GM19193 (cell line): ENCODE results near the gene CXCL16.

Experiments
- POLR2A ChIP-seq: IDR thresholded peaks from 4 replicates; pipeline ENCODE4 v1.6.1; 2011; ENCODE audit not compliant: insufficient read depth, insufficient read length; ENCODE audit errors: extremely low read depth

CXCL16 gene

GRCh38 chr17:4740584-4740983 lies 856 bp upstream of the CXCL16 start:
- no peak for TF ChIP-seq POLR2A

DNA sequence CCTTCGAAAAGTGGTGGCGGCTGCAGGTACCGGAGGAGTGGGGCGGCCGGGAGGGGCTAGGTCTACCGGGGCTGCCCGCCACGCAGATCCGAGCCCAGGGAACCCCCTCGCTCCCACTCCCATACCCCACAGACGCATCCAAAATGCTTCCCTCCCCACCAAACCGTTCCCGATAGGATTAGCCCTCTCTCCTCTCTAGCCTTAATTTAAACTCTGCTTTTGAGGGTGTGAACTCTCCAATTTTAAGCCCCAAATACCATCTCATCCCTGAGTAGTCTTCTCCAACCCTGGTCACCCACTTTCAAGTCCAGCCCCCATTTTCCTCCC lies 260 bp upstream of the CXCL16 start:
- no peak for TF ChIP-seq POLR2A

- no peak for TF ChIP-seq POLR2A
Measured at GRCh38 chr17:4738136-4739121, 1.3 kb downstream of the CXCL16 start.

GRCh38 chr17:4735876-4736651 lies 3.7 kb downstream of the CXCL16 start:
- TF ChIP-seq POLR2A = no peak

- no peak for TF ChIP-seq POLR2A
Measured at GRCh38 chr17:4734857-4735475, 4.8 kb downstream of the CXCL16 start.

- TF ChIP-seq POLR2A = no peak
Measured at GRCh38 chr17:4733073-4733531, 6.6 kb downstream of the CXCL16 start.

DNA sequence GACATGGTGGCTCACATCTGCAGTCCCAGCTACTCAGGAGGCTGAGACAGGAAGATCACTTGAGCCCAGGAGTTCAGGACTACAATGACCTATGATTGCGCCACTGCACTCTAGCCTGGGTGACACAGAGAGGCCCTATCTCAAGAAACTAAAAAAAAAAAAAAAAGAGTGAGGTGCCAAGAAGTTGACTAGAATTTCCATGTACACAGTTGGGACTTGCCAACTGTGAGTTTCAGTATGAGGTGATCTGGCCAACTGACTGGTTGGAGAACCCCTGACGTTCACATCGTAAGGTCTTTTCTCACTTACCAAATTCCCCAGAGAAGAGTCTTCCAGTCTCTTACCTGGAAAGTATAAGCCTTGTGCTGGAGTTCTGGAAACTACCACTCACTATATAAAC lies 11.6 kb downstream of the CXCL16 start:
- TF ChIP-seq POLR2A = no peak

GRCh38 chr17:4725646-4726310 lies 13.9 kb downstream of the CXCL16 start:
- TF ChIP-seq POLR2A = no peak

- no peak for TF ChIP-seq POLR2A
Measured at GRCh38 chr17:4724650-4725049, 15.1 kb downstream of the CXCL16 start.

- TF ChIP-seq POLR2A = no peak
Measured at GRCh38 chr17:4722678-4723240, 17.0 kb downstream of the CXCL16 start.

- TF ChIP-seq POLR2A = no peak
Measured at GRCh38 chr17:4721203-4722135, 18.3 kb downstream of the CXCL16 start.

GRCh38 chr17:4720787-4721186 lies 18.9 kb downstream of the CXCL16 start:
- TF ChIP-seq POLR2A = no peak

DNA sequence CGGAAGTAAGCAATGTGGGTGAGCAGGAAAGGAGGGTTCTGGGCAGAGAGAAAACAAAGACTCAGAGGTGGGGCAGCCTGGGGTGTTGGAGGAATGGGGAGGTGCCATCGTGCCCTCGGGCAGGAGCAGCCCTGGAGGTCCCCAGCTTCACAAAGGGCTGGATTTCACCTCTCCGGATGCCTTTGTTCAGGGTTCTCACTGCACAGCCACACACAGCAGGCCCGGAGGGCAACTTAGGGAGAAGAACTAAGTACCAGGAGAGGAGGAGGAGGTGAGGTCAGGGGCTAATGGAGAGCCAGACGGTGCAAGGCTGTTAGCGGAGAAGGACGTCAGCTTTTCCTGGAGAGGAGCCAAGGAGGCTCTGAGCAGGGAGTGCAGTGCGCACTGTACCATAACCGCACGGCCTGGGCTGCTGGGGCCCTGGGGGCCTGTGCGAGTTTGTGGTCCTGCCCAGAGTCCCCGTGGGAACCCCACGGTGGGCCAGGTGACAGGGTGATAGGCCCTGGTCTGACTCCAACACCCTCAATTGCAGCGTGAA lies 20.0 kb downstream of the CXCL16 start:
- TF ChIP-seq POLR2A = no peak
